ENCODE results near the gene ZNF512.
"Not testable (repeated sequence)": the region's sequence is repeated elsewhere in the genome, so short reads cannot be mapped to it uniquely, and the experiment has no call there.

Gene ZNF512

GRCh38 chr2:27582695-27583389, at the start of gene ZNF512:
ZNF512 (plus strand) TSS chr2:27583042; CDS start chr2:27583113, 71 bp downstream.
- peak; percentile 80 for DNase-seq

DNA sequence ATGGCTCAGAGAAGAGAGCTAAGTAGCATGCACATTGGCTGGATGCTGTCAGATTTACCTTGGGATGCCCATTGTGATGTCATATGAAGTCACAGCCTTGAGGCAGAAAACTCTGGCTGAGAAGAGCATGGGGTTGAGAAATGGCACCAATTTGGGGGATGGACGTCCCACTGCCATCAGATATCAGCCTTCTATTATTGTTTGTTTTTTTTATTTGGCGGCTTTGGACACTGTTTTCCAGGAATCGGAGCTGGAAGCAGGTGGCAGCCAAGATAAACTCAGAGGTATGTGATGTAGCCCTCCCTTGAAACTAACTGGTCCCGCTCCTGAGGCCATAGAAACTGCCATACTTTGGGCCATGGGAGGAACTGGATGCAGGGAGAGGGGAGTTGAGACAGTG, 45.6 kb upstream of the ZNF512 start:
- no peak for DNase-seq

GRCh38 chr2:27538839-27539450, 43.9 kb upstream of the ZNF512 start:
- DNase-seq, result not testable (repeated sequence)

DNA sequence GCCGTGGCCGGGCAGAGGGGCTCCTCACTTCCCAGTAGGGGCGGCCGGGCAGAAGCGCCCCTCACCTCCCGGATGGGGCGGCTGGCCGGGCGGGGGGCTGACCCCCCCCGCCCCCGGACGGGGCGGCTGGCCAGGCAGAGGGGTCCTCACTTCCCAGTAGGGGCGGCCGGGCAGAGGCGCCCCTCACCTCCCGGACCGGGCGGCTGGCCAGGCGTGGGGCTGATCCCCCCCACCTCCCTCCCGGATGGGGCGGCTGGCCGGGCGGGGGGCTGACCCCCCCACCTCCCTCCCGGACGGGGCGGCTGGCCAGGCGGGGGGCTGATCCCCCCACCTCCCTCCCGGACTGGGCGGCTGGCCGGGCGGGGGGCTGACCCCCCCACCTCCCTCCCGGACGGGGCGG, 43.2 kb upstream of the ZNF512 start:
- not testable (repeated sequence) for DNase-seq

GRCh38 chr2:27544143-27544821, 38.6 kb upstream of the ZNF512 start:
- DNase-seq, result no peak

- DNase-seq, result no peak
Measured at GRCh38 chr2:27545348-27546141, 37.3 kb upstream of the ZNF512 start.

DNA sequence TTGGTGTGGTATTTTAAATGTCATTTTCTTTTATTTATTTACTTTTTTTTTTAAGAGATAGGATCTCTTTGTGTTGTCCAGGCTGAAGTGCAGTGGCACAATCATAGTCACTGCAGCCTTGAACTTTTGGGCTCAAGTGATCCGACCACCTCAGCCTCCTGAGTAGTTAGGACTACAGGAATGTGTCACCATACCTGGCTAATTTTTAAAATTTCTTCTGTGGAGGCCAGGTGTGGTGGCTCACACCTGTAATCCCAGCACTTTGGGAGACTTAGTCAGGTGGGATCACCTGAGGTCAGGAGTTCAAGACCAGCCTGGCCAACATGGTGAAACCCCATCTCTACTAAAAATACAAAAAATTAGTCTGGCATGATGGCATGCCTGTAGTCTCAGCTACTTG, 33.5 kb upstream of the ZNF512 start:
- no peak for DNase-seq

DNA sequence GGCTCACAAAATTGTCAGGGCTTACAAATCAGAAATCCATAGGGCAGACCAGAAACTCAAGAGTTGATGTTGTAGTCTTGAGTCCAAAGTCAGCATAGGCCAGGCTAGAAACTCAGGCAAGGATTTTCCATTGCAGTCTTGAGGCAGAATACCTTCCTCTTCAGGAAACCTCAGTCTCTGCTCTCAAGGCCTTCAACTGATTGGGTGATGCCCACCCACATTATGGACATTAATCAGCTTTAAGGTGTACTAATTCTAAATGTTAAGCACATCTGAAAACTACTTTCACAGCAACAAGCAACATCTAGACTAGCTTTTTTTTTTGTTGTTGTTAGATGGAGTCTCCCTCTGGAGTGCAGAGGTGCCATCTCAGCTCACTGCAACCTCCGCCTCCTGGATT, 31.3 kb upstream of the ZNF512 start:
- no peak for DNase-seq

DNA sequence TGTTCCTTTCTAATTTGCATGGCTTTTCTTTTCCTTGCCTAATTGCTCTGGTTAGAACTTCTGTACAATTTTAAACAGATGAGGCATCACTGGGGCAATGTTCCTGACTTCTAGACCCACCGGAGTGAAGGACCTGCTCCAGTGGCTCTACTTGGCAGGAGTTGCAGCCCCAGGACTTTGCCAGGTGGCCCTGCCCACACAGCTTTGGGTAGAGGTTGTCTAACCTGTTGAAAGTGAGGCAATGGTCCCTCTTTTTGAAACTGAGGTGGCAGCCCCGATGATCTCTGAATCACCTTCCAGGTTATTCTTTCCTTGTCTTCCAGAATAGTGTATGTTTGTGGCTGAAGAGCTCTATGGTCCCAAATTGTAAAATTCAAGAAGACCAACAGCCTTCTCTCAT, 29.9 kb upstream of the ZNF512 start:
- no peak for DNase-seq

DNA sequence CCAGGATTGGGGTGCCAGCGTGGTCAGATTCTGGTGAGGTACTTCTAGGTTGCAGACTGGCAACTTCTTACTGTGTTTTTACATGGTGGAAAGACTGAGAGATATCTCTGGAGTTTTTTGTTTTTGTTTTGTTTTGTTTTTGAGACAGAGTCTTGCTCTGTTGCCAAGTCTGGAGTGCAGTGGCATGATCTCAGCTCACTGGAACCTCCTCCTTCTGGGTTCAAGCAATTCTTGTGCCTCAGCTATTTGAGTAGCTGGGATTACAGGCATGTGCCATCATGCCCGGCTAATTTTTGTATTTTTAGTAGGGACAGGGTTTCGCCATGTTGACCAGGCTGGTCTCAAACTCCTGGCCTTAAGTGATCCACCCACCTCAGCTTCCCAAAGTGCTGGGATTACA, 28.4 kb upstream of the ZNF512 start:
- DNase-seq, result not testable (repeated sequence)

GRCh38 chr2:27559228-27559627, 23.6 kb upstream of the ZNF512 start:
- DNase-seq, result no peak

DNA sequence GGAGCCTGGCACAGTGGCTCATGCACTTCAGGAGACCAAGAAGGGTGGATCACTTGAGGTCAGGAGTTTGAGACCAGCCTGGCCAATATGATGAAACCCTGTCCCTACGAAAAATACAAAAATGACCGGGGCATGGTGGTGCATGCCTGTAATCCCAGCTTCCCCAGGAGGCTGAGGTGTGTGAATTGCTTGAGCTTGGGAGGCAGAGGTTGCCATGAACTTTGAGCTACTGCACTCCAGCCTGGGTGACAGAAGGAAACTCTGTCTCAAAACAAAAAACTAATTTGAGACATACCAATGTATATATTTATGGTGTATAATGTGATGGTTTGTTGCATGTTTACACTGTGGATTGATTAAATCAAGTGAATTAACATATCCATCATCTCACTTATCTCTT, 21.8 kb upstream of the ZNF512 start:
- no peak for DNase-seq

DNA sequence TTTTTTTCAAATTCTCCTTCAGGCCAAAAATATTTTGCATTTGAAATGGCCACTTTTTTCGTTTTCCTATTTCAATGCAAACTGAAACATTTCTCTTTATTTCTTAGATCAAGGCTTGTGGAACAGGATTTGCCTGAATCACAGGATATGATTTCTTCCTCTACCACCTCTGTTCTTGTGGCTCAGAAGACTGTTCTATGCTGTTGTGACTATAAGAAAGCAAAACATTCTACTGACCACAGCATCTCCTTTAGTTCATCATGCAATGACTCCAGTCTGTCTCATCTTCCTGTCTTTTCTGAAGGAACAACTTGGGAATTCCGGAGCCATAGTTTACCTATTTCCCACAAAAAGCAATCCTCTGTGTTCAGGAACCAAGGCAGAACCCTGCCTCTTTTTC, 16.2 kb upstream of the ZNF512 start:
- DNase-seq, result no peak

GRCh38 chr2:27569398-27569797, 13.4 kb upstream of the ZNF512 start:
- no peak for DNase-seq

DNA sequence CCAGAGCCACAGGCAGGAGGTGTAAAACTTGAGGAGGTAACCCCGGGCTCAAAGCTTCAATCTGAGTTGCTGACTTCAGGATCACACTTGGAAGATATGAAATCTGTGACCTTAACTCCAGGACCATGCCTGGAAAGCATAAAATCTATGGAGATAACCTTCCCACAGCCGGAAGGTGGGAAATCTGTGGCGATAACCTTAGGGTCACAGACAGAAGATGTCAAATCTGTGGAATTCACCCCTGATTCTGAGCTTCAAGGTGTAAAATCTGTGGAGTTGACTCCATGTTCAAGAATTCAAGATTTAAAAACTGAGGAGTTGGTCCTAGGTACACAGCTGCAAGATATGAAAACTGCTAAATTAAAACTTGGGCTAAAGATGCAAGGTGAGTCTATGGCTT, 11.6 kb upstream of the ZNF512 start:
- DNase-seq, result no peak

DNA sequence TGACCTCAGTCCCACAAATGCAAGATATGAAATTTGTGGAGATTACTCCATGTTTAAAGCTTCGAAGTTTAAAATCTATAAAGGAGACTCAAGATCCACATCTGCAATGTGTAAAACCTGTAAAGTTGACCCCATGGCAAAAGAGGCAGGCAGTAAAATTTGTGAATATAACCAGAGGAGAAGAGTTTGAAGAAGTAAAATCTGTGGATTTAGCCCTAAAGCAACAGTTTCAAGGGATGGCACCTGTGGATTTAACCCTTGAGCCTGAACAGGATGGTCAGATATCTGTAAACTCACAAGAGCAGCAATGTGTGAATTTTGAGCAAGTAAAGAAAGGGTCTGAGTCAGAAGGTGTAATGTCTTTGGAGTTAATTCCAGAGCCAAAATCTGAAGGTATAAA, 11.2 kb upstream of the ZNF512 start:
- DNase-seq, result no peak

- no peak for DNase-seq
Measured at GRCh38 chr2:27572439-27572838, 10.4 kb upstream of the ZNF512 start.

GRCh38 chr2:27572998-27573429, 9.8 kb upstream of the ZNF512 start:
- DNase-seq, result no peak

GRCh38 chr2:27573452-27573851, 9.4 kb upstream of the ZNF512 start:
- DNase-seq, result no peak

GRCh38 chr2:27581417-27582128, 1.3 kb upstream of the ZNF512 start:
- no peak for DNase-seq

GRCh38 chr2:27582129-27582694, 630 bp upstream of the ZNF512 start:
- no peak for DNase-seq

GRCh38 chr2:27583390-27583915, 611 bp downstream of the ZNF512 start:
- no peak for DNase-seq

Measured in stimulated activated naive CD4-positive, alpha-beta T cell treated with Interleukin-2 at 50 U/mL for 16 hours (primary cell).